ENCODE results near the gene ATXN3L.

The ATXN3L gene

GRCh38 chrX:13319953-13320352 lies at the start of gene ATXN3L:
TSS of gene ATXN3L (minus strand) at chrX:13320053. CDS start at chrX:13319934, 119 bp downstream.
- no peak within 1 kb of the TSS for H3K27ac ChIP-seq
- TF ChIP-seq ZFX (IDR thresholded peaks at IDR 0.05; ENCODE audit: borderline replicate concordance), result no peak
- TF ChIP-seq, protein P1, sequence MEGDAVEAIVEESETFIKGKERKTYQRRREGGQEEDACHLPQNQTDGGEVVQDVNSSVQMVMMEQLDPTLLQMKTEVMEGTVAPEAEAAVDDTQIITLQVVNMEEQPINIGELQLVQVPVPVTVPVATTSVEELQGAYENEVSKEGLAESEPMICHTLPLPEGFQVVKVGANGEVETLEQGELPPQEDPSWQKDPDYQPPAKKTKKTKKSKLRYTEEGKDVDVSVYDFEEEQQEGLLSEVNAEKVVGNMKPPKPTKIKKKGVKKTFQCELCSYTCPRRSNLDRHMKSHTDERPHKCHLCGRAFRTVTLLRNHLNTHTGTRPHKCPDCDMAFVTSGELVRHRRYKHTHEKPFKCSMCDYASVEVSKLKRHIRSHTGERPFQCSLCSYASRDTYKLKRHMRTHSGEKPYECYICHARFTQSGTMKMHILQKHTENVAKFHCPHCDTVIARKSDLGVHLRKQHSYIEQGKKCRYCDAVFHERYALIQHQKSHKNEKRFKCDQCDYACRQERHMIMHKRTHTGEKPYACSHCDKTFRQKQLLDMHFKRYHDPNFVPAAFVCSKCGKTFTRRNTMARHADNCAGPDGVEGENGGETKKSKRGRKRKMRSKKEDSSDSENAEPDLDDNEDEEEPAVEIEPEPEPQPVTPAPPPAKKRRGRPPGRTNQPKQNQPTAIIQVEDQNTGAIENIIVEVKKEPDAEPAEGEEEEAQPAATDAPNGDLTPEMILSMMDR (IDR thresholded peaks at IDR 0.05), result no peak

GRCh38 chrX:13369256-13370030 lies 49.6 kb upstream of the ATXN3L start:
- no peak overlapping the region for H3K27ac ChIP-seq
- TF ChIP-seq, protein P1 (IDR thresholded peaks at IDR 0.05), result no peak
- TF ChIP-seq ZFX (IDR thresholded peaks at IDR 0.05; ENCODE audit: borderline replicate concordance), result no peak

- H3K27ac ChIP-seq, result no peak overlapping the region
- no peak for TF ChIP-seq ZFX (IDR thresholded peaks at IDR 0.05; ENCODE audit: borderline replicate concordance)
- TF ChIP-seq, protein P1 (IDR thresholded peaks at IDR 0.05), result no peak
These were observed 48.1 kb upstream of the ATXN3L start for GRCh38 chrX:13367950-13368349.

DNA sequence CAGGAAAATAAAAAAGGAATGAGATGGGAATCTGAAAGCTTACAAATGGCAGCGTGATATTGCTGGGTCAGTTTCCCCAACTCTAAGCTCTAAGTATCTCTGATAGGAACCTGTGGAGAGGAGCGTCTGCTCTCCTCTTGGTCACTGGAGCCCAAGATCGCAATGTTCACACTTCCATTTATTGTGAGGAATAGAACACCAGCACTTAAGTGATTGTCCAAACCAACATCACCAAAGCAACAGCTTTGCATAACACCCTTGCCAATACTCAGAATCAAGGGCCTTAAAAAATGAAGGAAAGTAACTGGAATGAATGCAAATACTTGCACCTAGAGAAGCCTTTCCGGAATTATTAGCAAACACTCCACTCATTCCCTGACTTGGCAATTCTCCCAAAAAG lies 46.8 kb upstream of the ATXN3L start:
- TF ChIP-seq, protein P1 (IDR thresholded peaks at IDR 0.05), result no peak
- no peak for TF ChIP-seq ZFX (IDR thresholded peaks at IDR 0.05; ENCODE audit: borderline replicate concordance)
- H3K27ac ChIP-seq, result no peak overlapping the region

DNA sequence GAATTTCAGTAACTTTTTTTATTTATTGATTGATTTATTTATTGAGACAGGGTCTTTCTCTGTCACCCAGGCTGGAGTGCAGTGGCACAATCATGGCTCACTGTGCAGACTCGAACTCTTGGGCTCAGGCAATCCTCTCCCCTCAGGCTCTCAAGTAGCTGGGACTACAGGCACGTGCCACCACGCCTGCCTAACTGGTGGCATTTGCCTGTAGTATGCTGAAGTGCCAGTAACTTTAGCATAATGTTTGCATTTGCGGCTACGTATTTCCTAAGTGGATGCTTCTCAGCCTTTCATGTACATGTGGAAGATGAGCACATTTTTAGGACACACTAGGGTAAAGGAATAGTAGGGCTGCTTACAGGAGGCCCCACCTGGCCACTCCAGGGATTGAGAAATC lies 45.3 kb upstream of the ATXN3L start:
- TF ChIP-seq, protein P1 (IDR thresholded peaks at IDR 0.05), result no peak
- no peak for TF ChIP-seq ZFX (IDR thresholded peaks at IDR 0.05; ENCODE audit: borderline replicate concordance)
- H3K27ac ChIP-seq, result no peak overlapping the region

GRCh38 chrX:13364230-13364857 lies 44.5 kb upstream of the ATXN3L start:
- no peak for TF ChIP-seq ZFX (IDR thresholded peaks at IDR 0.05; ENCODE audit: borderline replicate concordance)
- TF ChIP-seq, protein P1 (IDR thresholded peaks at IDR 0.05), result no peak
- H3K27ac ChIP-seq, result no peak overlapping the region

DNA sequence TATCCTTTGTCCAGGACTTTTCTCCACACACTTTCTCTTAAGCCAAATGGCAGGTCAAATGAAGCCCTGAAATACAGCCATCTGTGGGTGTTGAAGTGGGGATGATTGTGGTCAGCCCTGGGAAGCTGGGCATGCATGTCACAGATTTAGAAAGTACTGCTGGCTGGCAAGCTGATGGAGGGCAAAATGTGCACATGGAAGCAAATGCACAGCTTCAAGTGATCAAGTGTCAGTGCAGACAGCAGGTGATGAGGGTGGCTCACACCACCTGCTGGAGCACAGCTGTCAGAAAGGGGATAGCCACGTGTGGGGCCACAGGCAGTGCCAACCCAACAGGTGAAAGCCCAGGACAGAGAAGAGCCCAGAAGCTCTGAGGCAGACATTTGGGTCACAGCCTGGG lies 40.3 kb upstream of the ATXN3L start:
- H3K27ac ChIP-seq, result no peak overlapping the region
- TF ChIP-seq, protein P1 (IDR thresholded peaks at IDR 0.05), result no peak
- no peak for TF ChIP-seq ZFX (IDR thresholded peaks at IDR 0.05; ENCODE audit: borderline replicate concordance)
